GM18511 (cell line): ENCODE data around the gene SERTAD3.
"Not testable (repeated sequence)": the region's sequence is repeated elsewhere in the genome, so short reads cannot be mapped to it uniquely, and the experiment has no call there.

Source experiments
- ATAC-seq: cut with Tn5 transposase; IDR thresholded peaks from one replicate; pipeline ENCODE4 v1.9.1; 2021; ENCODE audit warnings: mild to moderate bottlenecking, moderate library complexity; ENCODE audit not compliant: unreplicated experiment

Gene SERTAD3

GRCh38 chr19:40411958-40412499 lies 32.1 kb downstream of the SERTAD3 start:
- ATAC-seq: no peak

DNA sequence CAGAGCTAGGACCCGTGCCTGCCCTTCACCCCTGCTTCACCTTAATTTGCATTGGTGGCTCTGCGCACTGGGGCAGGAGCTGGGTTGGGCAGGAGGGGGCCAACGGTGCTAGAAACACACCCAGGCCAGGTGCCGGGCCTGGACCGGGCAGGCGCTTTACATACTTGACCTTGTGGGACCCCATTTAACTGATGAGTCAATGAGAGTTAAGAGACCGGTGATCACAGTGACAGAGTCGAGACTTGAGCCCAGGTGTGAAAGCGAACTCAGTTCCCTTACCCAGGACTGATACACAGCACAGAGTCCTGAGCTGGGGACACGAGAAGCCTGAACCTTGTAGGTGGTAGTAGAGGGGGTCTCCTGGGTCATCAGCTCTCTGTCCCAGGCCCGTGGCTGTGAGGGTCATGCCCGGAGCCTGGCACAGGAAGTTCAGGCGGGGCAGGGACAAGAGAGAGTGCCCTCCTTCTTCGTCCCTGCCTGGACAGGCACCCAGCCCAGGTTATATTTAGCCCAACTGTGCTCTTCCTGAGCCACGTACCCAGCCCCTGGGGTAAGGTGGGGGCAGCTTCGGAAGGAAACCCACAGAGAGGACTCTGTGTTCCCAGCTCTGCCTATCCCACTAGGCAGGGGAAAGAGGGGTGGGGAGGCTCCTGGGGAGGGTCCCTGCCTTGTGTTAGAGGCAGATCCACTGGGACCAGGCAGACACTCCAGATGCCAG lies 32.9 kb downstream of the SERTAD3 start:
- no peak for ATAC-seq

- no peak for ATAC-seq
These were observed 34.1 kb downstream of the SERTAD3 start for GRCh38 chr19:40410030-40410389.

DNA sequence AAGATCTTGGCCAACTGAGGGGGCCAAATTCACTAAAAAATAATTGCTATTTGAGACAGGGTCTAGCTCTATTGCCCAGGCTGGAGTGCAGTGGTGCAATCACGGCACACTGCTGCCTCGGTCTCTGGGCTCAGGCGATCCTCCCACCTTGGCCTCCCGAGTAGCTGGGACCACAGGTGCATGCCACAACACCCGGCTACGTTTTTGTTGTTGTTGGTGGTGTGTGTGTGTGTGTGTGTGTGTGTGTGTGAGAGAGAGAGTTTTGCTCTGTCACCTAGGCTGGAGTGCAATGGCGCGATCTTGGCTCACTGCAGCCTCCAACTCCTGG lies 35.6 kb downstream of the SERTAD3 start:
- not testable (repeated sequence) for ATAC-seq

GRCh38 chr19:40407714-40408597 lies 36.2 kb downstream of the SERTAD3 start:
- ATAC-seq: no peak

- ATAC-seq: peak; percentile 74
These were observed 40.7 kb downstream of the SERTAD3 start for GRCh38 chr19:40403262-40403984.

- ATAC-seq: no peak
These were observed 43.6 kb downstream of the SERTAD3 start for GRCh38 chr19:40400559-40400958.

GRCh38 chr19:40398417-40399131 lies 45.6 kb downstream of the SERTAD3 start:
- ATAC-seq: no peak

DNA sequence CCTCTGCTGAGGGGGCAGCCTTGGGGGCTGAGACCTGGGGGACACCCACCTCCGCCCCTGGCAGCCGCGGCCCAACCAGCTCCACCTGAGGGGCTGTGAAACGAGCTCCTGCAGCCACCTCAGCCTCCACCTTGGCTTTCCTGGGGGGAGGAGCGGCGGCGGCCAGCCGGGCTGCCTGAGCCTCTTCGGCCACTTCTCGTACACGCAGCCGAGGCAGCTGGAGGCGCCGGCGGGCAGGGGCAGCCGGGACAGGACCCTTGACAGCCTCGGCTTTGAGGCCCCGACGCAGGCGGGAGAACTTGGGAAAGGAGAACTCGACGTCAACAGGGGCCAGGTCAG lies 46.6 kb downstream of the SERTAD3 start:
- no peak for ATAC-seq

DNA sequence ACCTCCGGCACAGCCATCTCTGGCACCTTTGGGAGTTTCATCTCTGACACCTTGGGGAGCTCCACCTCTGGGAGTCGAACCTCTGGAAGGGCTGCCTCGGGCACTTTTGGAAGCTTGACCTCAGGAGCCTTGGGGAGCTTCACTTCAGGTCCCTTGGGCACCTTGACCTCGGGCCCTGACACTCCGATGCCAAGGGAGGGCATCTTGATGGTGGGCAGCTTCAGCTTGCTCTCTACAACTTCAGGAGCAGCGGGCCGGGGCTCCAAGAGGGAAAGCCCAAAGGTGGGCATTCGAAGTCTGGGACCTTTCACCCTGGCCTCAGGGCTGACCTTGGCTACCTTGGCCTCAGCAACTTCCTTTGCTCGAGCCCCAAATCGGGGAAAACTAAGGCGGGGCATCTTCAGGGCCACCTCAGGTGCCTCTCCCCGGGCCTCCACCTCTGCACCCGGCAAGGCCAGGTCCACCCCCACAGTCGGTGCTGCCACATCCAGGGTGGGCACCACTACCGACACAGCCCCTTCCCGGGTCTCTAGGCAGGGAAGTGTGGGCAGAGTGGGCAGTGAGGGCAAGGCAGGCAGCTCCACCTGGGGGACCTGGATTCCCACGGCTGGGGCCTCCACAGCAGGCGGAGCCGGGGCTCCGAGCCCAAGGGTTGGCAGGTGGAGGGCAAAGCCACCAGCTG lies 47.1 kb downstream of the SERTAD3 start:
- ATAC-seq: no peak

- ATAC-seq: no peak
These were observed 48.2 kb downstream of the SERTAD3 start for GRCh38 chr19:40395956-40396355.

DNA sequence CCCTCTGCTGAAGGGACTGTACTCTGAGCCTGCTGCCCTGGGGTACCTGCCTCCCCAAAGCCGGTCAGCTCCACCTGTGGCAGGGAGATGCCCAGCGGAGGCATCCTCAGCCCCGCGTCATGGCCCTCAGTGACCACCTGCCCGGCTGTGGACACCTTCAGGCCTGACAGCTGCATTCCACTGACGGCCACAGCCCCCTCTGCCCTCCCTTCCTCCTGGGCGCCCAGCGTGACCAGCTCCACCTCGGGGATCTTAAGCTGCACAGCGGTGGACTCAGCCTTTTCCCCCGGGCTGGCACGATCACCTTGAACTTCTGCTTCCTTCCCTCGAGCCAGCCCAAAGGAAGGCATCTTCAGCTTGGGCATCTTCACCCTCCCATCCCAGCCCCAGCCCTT lies 49.3 kb downstream of the SERTAD3 start:
- ATAC-seq: no peak

DNA sequence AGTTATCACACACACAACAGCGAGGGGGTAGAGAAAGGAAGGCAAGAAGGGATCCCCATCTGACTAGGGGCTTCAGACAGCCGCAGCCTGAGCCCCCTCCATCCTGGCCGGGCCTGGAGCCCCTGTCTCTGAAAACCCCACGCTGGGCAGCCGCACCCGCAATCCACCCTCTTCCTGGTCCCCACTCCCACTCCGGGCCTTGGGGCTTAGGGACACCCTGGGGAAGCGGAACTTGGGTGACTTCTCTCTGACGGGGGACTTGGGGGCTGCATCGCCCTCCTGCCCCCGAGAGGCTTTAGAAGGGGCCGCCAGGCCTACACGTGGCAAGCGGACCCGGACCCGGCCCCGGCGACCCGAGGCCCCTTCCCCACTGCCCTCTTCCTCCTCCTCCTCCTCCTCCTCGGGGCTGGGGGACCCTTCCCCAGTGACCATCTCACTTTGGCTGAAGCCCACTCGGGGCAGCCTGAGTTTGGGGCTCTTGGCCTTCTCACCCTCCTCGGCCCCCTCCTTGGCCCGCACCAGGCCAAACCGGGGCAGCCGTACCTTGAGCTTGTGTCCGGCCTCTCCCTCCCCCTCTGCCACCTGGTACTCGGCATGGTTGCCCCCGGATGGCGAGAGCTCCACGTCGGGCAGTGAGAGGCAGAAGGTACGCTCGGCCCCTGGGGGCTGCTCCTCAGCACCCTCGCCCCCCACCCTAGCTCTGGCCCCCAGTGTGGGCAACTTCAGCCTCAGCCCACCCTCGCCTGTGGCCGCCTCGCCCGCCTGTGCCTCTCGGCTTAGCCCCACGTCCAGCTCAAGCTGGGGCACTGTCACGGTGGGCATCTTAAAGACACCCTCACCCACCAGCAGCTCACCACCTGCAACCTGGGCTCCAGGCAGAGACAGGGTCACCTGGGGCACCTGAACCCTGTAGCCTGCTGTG lies 50.0 kb downstream of the SERTAD3 start:
- no peak for ATAC-seq

GRCh38 chr19:40392894-40393517 lies 51.1 kb downstream of the SERTAD3 start:
- ATAC-seq: no peak

GRCh38 chr19:40392123-40392522 lies 52.0 kb downstream of the SERTAD3 start:
- no peak for ATAC-seq
